NOMO-1 treated with dmso at 0.1 percent for 144 hours (cell line): ENCODE measurements around the gene ENPP7.
"Not testable (repeated sequence)": the region's sequence is repeated elsewhere in the genome, so short reads cannot be mapped to it uniquely, and the experiment has no call there.

Experiments used
- DNase-seq: peaks from one replicate; lab custom pipeline; 2025; ENCODE audit not compliant: unreplicated experiment; lab: John Stamatoyannopoulos, UW

Gene ENPP7

DNA sequence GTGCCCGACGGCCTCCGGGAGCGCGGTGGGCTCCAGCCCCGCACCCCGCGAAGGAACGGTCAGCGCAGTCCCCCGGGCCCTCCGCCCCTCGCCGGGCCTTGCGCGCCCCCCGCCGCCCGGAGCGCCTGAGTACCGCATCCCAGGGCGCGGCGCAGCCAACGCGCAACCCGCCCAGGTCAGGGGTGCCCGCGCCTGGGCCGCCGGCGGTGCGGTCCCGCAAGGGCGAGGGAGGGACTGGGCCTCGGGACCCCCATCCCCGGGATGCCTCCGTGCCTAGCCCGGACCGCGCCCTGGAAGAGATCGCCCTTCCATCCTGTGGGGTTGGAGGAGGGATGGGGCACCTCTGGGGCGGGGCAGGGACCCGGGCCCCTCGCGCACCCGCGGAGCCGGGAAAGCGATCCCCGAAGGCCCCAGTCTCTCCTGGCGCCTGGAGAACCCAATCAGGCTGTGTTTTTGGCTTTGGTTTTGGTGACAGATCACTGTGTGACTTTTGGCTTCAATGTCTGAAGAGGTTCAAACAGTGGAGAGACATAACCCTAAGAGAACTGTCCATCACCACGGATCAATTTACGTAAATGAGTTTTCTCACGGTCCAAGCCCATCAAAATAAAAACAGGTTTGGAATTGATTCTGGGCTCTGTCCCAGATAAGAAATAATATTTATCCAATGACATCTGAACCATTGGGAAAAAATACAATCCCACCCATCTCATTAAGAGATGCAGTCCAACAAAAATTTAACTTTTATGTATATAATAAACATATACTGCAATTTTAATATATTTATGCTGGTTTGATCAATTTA is 17.8 kb downstream of the ENPP7 start:
- DNase-seq = no peak

DNA sequence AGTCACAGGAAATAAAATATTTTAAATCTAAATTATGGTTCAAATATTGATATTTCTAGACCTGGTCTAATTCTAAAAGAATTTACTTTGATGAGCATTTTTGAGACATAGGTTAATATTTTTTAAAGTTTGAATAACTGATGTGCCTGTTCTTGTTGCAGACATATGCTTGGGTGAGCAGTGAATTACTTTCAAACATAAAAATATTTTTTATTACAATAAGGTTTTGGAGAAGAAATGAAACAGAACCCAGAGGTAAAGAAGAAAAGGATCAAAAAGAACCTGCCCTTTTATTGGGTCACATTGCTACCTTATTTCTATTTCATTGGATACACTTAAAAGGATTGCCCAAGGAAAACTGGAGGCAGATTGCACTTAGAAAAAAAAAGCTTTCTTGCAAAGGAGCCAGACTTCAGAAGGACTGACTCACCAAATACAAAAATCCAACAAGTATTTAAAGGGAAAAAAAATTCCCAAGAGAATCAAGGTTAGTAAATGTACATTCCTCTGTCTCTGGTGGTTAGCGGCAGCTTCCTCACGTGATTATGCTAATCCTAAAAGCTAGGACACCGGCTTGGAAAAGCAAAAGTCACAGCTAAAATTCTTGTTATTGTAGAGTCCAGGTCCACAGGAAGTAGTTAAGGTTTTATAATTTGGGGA is 18.5 kb downstream of the ENPP7 start:
- no peak for DNase-seq

DNA sequence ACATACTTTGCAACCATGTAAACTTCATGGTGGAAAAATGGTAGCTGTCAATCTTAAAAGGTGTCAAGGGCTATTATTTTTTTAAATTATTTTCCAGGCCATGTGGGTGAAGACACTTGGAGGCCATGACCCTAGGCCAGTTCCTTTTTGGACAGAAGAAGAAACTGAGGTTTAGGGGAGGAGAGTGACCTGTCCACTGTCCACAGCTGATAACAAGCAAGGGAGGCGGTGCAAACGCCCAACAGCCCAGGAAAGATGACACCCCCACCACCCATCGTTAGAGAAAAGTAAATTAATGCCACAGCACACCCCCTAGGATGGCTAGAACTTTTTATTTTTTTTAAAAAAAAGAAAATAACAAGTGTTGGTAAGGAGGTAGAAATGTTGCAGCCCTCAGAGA is 19.2 kb downstream of the ENPP7 start:
- DNase-seq = no peak

DNA sequence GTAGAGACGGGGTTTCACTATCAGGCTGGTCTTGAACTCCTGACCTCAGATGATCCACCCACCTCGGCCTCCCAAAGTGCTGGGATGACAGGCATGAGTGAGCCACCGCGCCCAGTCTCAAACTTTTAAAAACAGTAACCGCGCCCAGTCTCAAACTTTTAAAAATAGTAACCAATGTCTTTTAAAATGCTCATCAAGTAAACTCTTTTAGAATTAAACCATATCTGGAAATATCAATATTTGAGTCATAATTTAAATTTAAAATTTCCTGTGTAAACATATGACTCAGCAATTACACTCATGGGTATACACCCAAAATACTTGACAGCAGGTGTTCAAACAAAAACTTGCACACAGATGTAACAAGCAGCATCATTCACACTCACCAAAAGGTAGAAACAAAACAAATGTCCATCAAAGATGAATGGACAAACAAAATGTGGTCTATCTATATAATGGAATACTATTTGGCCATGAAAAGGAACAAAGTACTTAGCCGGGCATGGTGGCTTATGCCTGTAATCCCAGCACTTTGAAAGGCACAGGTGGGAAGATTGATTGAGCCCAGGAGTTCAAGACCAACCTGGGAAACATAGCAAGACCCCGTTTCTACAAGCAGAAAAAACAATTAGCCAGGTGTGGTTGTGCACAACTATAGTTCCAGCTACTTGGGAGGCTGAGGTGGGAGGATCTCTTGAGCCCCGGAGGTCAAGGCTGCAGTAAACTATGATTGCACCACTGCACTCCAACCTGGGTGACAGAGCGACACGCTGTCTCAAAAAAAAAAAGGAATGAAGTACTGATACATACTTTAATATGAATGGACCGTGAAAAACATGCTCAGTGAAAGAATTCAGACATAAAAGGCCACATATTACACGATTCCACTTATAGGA is 20.2 kb downstream of the ENPP7 start:
- no peak for DNase-seq

DNA sequence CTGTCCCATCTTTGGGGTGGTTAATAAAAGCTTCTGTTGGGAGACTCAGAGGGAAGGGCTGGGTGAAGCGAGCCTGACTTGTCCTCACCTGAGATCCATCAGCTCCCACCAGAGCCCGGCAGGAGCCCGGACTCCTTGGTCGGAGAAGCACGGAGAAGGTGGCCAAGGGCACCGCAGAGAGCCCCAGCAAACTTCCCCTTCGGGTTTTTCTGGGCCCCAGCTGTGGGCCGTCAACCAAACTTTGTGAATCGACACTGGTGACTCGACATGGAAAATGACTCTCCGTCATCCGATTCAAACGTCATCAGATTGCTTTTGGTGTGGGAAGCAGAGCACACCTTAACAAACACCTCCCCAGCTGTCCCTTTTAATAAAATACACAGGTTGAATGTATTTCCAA is 21.4 kb downstream of the ENPP7 start:
- no peak for DNase-seq

DNA sequence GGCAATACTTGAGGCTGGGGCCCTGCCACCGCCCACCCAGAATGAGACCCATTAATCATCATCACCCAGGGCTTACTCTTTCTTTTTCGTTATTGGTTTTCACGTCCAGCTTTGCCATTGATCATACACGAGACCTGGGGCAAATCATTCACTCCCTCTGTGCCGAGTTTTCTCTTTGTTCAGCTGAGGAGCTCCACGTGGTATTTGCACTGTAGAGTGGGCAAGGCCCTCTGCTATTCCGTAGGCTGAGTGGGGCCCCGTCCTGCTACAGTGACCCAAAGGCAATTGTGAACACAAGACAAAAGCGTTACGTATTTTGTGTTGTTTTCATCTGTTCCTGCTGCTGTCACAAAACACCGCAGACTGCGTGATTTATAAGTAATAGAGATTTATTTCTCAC is 23.6 kb downstream of the ENPP7 start:
- DNase-seq = no peak

DNA sequence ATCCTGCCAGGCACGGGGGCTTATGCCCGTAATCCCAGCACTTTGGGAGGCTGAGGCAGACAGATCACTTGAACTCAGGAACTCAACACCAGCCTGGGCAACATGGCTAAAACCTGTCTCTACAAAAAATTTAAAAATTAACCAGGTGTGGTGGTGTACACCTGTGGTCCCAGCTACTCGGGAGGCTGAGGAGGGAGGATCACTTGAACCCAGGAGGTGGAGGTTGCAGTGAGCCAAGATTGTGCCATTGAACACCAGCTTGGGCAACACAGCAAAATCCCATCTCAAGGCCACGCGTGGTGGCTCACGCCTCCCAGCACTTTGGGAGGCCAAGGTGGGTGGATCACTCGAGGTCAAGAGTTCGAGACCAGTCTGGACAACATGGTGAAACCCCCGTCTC is 24.2 kb downstream of the ENPP7 start:
- DNase-seq = not testable (repeated sequence)

DNA sequence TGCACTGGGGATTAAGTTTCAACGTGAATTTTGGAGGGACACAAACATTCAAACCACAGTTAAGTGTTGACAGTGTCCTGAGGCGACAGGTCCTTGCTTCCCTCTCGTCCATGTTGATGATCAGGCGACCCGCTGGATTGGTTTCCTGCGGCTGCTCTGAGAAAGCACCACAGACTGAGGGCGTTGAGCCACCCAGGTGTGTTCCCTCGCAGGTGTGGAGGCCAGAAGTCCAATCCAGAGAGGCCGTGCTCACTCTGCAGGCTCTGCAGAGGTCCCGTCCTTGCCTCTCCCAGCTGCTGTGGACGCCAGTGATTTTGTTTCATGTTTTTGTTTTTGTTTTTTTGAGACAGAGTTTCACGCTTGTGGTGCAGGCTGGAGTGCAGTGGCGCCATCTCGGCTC is 24.8 kb downstream of the ENPP7 start:
- no peak for DNase-seq

DNA sequence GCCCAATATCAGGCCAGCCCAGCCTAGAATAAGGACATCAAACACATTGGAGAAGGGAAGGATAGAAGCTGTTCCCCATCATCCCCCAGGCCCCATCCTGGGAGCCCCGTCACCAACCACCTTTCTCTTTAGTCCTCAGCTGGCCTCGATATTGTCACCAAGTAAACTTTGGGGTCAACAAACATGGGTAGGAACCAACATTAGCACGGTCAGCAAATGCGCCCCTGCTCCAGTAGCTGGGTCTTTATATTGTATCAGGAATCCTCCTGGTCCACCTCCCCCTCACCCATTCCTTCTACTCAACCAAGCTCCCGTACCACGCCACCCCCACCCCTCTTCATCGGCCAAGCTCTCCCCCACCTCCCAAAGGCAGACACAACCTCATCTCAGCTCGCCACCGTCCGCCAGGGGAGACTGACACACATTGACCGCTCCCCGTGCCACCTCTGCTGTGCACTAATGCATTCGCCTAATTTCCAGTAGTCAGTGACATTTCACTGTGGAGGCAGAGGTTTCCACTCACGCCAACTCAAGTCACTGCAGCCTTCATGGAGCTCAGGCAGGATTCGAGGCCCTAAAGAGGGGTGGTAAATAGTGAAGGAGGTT is 26.5 kb downstream of the ENPP7 start:
- no peak for DNase-seq

DNA sequence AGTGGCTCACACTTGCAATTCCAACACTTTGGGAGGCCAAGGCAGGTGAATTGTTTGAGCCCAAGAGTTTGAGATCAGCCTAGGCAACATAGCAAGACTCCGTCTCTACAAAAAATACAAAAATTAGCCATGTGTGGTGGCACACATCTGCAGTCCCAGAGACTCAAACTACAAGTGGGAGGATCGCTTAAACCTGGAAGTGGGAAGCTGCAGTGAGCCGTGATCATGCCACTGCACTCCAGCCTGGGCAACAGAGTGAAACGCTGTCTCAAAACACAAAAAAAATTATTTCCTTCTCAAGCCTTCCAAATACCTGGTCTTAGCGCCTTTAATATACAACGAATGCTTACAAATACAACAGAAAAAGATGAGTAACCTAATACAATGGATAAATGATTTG is 27.5 kb downstream of the ENPP7 start:
- no peak for DNase-seq

DNA sequence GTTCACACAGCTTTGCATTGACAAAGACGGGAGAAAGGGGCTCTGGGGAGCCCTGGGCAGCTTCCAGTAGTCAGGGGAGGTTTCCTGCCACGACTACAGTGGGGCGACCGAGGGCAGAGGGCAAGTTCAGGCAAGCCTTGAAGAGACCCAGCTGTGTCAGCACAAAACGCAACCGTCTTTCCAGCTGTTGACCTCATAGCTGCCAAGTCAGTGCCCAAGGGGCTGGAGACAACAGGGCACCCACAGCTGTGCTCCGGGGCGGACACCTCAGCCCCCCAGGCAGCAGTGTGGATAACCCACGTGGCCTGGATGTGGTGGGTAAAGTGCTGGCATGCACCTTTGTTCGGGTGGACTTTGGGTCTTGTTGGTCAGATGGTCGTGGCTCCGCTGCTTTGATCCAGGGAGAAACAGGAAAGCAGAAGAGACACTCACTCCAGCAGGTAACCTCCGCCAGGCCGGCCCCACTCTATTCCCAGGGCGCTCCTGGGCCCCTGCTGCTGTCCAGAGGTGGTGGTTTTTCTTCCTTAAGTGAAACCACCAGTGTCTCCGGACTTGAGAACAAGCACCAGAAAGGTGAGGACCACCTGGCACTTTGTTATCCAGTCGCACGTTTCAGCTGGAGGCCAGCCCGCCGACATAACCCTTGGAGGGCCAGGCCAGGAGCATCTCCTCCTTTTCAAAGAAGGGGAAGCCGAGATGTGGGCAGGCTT is 29.6 kb downstream of the ENPP7 start:
- DNase-seq = no peak

DNA sequence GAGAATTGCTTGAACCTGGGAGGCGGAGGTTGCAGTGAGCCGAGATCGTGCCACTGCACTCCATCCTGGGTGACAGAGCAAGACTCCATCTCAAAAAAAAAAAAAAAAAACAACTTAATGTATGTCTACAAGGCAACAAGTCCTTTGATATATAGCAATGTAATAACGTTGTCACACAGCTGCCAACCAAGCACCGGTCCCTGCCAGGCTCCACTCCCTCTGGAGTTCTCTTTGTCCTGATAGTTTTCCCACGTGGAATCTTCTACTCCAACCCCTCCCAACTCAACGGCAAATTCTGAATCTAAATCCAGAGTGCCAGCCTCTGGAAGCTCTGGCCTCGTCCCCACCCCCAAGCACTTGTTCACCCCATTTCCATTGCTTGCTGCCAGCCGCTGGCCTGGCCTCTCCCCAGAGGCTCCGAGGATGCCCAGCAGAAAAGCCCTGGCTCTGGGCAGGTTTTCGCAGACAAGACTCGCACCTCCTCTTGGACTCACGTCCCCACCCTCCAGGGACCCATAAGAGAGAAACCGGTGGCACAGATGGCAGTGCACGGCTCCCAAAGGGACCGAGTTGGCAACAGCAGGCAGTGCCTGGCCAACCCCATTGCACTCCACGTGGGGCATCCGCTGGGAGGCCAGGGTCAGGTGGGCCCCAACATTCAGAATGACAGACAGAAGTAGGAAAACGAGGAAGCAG is 31.3 kb downstream of the ENPP7 start:
- no peak for DNase-seq

DNA sequence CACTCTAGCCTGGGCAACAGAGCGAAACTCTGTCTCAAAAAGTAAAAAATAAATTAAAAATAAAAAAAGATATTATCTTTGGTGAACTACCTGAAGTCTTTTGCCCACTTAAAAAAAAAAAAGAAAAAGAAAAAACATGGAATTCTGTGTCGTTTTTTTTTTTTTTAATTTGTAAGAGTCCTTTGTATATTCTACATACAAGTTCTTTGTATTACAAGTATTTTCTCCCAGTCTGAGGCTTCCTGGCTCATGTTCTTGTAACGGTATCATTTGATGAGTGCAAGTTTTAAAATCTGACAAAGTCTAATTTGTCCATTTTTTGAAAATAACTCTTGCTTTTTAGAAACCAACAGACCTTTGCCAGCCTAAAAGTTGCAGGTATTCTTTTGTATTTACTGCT is 35.0 kb downstream of the ENPP7 start:
- DNase-seq = no peak

DNA sequence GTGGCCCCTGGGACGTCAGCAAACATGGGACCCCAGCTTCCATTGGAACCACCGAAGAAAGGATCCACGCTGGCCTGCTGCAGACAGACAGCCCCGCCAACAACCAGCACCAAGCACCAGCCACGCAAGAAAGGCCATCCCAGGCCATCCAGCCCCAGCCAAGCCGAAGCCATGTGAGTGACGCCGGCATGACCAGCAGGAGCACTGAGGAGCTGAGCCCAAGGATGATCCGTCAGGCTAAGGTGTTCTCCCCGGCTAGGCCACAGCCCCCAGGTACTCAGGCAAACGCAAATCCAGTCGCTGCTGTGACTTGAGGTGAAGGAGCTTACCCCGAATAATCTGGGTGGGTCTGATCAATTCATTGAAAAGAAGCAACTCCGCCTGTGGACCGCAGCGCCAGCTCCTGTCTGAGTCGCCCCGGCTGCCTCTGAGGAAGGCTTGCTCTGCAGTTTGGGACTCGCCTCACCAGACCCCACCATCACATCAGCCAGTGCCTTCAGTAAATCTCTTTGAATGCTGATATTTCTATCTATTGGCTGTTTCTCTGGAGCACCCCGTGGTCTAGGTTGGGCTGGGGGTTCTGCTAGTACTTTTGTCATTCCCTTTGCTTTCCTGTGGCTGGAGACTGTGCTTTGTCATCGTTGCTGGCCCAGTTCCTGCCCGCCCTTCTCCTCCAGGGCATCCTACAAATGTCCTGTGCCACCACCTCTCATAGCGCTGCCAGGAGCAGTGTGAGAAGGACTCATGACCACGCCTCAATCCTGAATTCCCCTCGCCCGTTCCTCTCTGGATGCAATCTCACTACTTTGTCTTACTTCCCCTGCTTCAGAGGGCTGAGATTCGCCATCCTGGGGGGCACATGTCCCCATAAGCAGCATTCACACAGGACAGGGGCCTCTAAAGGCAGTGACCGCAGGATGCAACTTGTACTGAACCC is 39.1 kb downstream of the ENPP7 start:
- no peak for DNase-seq

DNA sequence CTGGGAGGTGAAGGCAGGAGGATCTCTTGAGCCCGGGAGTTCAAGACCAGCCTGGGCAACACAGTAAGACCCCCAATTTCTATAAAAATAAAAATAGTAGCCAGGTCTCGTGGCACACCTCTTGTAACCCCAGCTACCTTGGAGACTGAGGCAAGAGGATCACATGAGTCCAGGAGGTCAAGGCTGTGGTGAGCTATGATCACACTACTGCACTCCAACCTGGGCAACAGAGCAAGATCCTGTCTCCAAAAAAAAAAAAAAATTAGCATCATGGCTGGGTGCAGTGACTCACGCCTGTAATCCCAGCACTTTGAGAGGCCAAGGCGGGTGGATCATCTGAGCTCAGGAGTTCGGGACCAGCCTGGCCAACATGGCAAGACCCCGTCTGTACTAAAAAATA is 40.5 kb downstream of the ENPP7 start:
- no peak for DNase-seq

DNA sequence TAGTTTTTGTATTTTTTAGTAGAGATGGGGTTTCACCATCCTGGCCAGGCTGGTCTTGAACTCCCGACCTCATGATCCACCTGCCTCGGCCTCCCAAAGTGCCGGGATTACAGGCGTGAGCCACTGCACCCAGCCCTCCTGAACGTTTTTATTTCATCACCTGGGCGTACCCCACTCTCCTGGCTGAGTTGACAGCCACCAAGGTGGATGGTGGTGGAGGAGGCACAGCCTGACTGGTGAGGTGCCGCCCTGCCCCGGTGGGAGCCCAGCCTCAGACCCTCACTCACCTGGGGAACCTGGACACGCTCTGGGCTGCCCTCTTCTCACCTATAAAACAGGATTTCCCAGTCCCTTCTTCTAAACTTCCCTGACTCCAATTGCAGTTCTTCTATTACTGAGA is 42.0 kb downstream of the ENPP7 start:
- not testable (repeated sequence) for DNase-seq

DNA sequence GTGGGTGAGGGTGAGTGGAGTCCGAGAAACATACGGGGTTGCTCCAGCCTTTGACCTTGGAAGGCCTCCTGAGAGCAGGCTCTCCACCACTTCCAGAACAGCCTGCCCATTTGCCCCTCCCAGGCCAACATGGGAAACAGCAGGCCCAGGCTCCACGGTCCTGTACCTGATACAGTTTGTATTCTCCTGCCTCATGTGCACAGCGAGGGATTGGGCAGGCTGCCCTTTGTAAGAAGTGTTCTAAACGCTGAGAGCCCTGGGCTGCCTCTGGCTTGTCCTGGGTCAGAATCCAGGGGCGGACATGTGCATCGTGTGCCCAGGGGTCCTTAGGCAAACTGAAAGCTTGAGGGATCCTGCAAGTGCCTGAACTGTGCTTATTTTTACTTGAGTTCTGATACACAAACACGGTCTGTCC is 43.8 kb downstream of the ENPP7 start:
- DNase-seq = no peak

DNA sequence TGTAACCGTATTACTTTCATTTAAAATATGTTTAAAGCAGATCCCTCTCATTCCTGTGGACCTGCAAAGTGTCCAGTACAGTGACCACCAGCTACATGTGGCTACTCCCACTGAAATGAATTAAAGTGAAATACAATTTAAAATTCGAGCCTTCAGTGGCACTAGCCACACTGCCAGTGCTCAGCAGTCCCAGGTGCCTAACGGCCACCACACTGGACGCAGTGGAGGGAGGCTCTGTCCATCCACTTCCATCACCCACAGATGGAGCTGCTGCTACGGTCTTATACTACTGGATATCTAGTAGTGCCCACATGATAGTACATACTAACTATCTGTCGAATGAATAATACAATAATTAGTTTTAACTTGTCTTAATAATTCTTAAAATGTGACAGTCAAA is 44.9 kb downstream of the ENPP7 start:
- no peak for DNase-seq
